Memory B cell (primary cell): ENCODE measurements around the gene SKP1.
A peak's percentile ranks its signal among the peaks of the same experiment; 100 is the strongest.

Source experiments
- ATAC-seq: fragments of 150-1000 bp; cut with Tn5 transposase; 2 replicates; pipeline ENCODE4 v1.10.0; 2021; ENCODE audit warnings: low read depth, mild to moderate bottlenecking, moderate library complexity
- DNase-seq, 2 donors: peaks; one replicate each; pipeline ENCODE4 v3.0.0; 2022; ENCODE audit warnings: low spot score in 2 of 2
- H3K27ac Mint-ChIP-seq: one replicate; pipeline ENCODE4 v1.8.0; 2022; ENCODE audit warnings: mild to moderate bottlenecking, moderate library complexity, mixed read lengths
- H3K27me3 Mint-ChIP-seq: one replicate; pipeline ENCODE4 v1.8.0; 2022; ENCODE audit warnings: mixed read lengths
- H3K36me3 Mint-ChIP-seq: one replicate; pipeline ENCODE4 v1.8.0; 2022; ENCODE audit warnings: mild to moderate bottlenecking, mixed read lengths
- H3K4me1 Mint-ChIP-seq: one replicate; pipeline ENCODE4 v1.8.0; 2022; ENCODE audit warnings: mixed read lengths
- H3K4me3 Mint-ChIP-seq: one replicate; pipeline ENCODE4 v1.8.0; 2022; ENCODE audit warnings: mild to moderate bottlenecking, moderate library complexity, mixed read lengths
- H3K9me3 Mint-ChIP-seq: one replicate; pipeline ENCODE4 v1.8.0; 2022; ENCODE audit warnings: mixed read lengths

SKP1 gene

GRCh38 chr5:134131578-134132350 is 45.0 kb downstream of the SKP1 start:
- H3K9me3 Mint-ChIP-seq = no peaks in the 10 kb centered on the region
- H3K4me3 Mint-ChIP-seq = peak overlapping the region; percentile 51
- peaks cover 18% of the 10 kb centered on the region for H3K36me3 Mint-ChIP-seq
- peaks cover 44% of the 10 kb centered on the region for H3K4me1 Mint-ChIP-seq
- DNase-seq (no peak), ATAC-seq (no peak)
- no peaks in the 10 kb centered on the region for H3K27me3 Mint-ChIP-seq
- H3K27ac Mint-ChIP-seq = peak overlapping the region; percentile 98

GRCh38 chr5:134131165-134131564 is 45.6 kb downstream of the SKP1 start:
- no peak overlapping the region for H3K4me3 Mint-ChIP-seq
- no peaks in the 10 kb centered on the region for H3K27me3 Mint-ChIP-seq
- ATAC-seq = no peak
- H3K9me3 Mint-ChIP-seq = no peaks in the 10 kb centered on the region
- peaks cover 44% of the 10 kb centered on the region for H3K4me1 Mint-ChIP-seq
- peak overlapping the region; percentile 98 for H3K27ac Mint-ChIP-seq
- H3K36me3 Mint-ChIP-seq = peaks cover 18% of the 10 kb centered on the region
- no peak for DNase-seq

- ATAC-seq (no peak), DNase-seq (no peak)
- no peaks in the 10 kb centered on the region for H3K27me3 Mint-ChIP-seq
- peaks cover 44% of the 10 kb centered on the region for H3K4me1 Mint-ChIP-seq
- H3K36me3 Mint-ChIP-seq = peaks cover 13% of the 10 kb centered on the region
- H3K27ac Mint-ChIP-seq = peak overlapping the region; percentile 98
- no peaks in the 10 kb centered on the region for H3K9me3 Mint-ChIP-seq
- H3K4me3 Mint-ChIP-seq = peak overlapping the region; percentile 21
Observed at GRCh38 chr5:134130239-134130945, 46.4 kb downstream of the SKP1 start.

GRCh38 chr5:134129411-134130238 is 47.1 kb downstream of the SKP1 start:
- H3K27me3 Mint-ChIP-seq = no peaks in the 10 kb centered on the region
- peak overlapping the region; percentile 43 for H3K4me3 Mint-ChIP-seq
- no peaks in the 10 kb centered on the region for H3K9me3 Mint-ChIP-seq
- peaks cover 8% of the 10 kb centered on the region for H3K36me3 Mint-ChIP-seq
- H3K27ac Mint-ChIP-seq = peak overlapping the region; percentile 98
- no peak for ATAC-seq
- peaks cover 40% of the 10 kb centered on the region for H3K4me1 Mint-ChIP-seq
- DNase-seq = no peak

- ATAC-seq = no peak
- H3K4me1 Mint-ChIP-seq = peaks cover 42% of the 10 kb centered on the region
- H3K27me3 Mint-ChIP-seq = no peaks in the 10 kb centered on the region
- peak overlapping the region; percentile 50 for H3K27ac Mint-ChIP-seq
- H3K9me3 Mint-ChIP-seq = no peaks in the 10 kb centered on the region
- no peak overlapping the region for H3K4me3 Mint-ChIP-seq
- DNase-seq = no peak
- peaks cover 7% of the 10 kb centered on the region for H3K36me3 Mint-ChIP-seq
Observed at GRCh38 chr5:134128648-134128995, 48.1 kb downstream of the SKP1 start.

- Mint-ChIP-seq H3K9me3 (no peaks in the 10 kb centered on the region), H3K27ac (peak overlapping the region; percentile 82), H3K4me1 (peaks cover 45% of the 10 kb centered on the region), H3K36me3 (peaks cover 12% of the 10 kb centered on the region), H3K27me3 (no peaks in the 10 kb centered on the region), H3K4me3 (no peak overlapping the region)
- ATAC-seq (no peak), DNase-seq (no peak)
Observed at GRCh38 chr5:134127988-134128647, 48.6 kb downstream of the SKP1 start.

- H3K4me3 Mint-ChIP-seq = peak overlapping the region; percentile 15
Observed at GRCh38 chr5:134127376-134127861, 49.3 kb downstream of the SKP1 start.

GRCh38 chr5:134125039-134126015 is 51.4 kb downstream of the SKP1 start:
- H3K27me3 Mint-ChIP-seq = no peaks in the 10 kb centered on the region
- ATAC-seq = no peak
- H3K4me3 Mint-ChIP-seq = peak overlapping the region; percentile 28
- H3K36me3 Mint-ChIP-seq = peaks cover 14% of the 10 kb centered on the region
- peaks cover 38% of the 10 kb centered on the region for H3K4me1 Mint-ChIP-seq
- no peak for DNase-seq
- no peaks in the 10 kb centered on the region for H3K9me3 Mint-ChIP-seq
- H3K27ac Mint-ChIP-seq = peak overlapping the region; percentile 91

More at GRCh38 chr5:134127376-134127861, 49.3 kb downstream of the SKP1 start:
- H3K27ac Mint-ChIP-seq = peak overlapping the region; percentile 82
- H3K4me1 Mint-ChIP-seq = peaks cover 46% of the 10 kb centered on the region
- ATAC-seq = peak; percentile 50
- H3K36me3 Mint-ChIP-seq = peaks cover 12% of the 10 kb centered on the region
- H3K27me3 Mint-ChIP-seq = no peaks in the 10 kb centered on the region
- DNase-seq = peak in 1 of 2 donors; percentile 32
- H3K9me3 Mint-ChIP-seq = no peaks in the 10 kb centered on the region

- Mint-ChIP-seq H3K36me3 (peaks cover 16% of the 10 kb centered on the region), H3K4me1 (peaks cover 46% of the 10 kb centered on the region), H3K27ac (peak overlapping the region; percentile 91), H3K4me3 (no peak overlapping the region), H3K9me3 (no peaks in the 10 kb centered on the region), H3K27me3 (no peaks in the 10 kb centered on the region)
- ATAC-seq = peak; percentile 18
- no peak for DNase-seq
Observed at GRCh38 chr5:134124289-134125038, 52.3 kb downstream of the SKP1 start.

GRCh38 chr5:134123360-134123759 is 53.4 kb downstream of the SKP1 start:
- peaks cover 52% of the 10 kb centered on the region for H3K4me1 Mint-ChIP-seq
- H3K36me3 Mint-ChIP-seq = peaks cover 14% of the 10 kb centered on the region
- peak overlapping the region; percentile 21 for H3K4me3 Mint-ChIP-seq
- peak overlapping the region; percentile 91 for H3K27ac Mint-ChIP-seq
- ATAC-seq = no peak
- H3K27me3 Mint-ChIP-seq = no peaks in the 10 kb centered on the region
- H3K9me3 Mint-ChIP-seq = no peaks in the 10 kb centered on the region
- DNase-seq = no peak

- H3K4me1 Mint-ChIP-seq = peaks cover 53% of the 10 kb centered on the region
- H3K36me3 Mint-ChIP-seq = peaks cover 14% of the 10 kb centered on the region
- peak overlapping the region; percentile 91 for H3K27ac Mint-ChIP-seq
- ATAC-seq (peak; percentile 80), DNase-seq (peak; percentile 46 to 55)
- peak overlapping the region; percentile 30 for H3K4me3 Mint-ChIP-seq
- no peaks in the 10 kb centered on the region for H3K27me3 Mint-ChIP-seq
- no peaks in the 10 kb centered on the region for H3K9me3 Mint-ChIP-seq
Observed at GRCh38 chr5:134122530-134122929, 54.2 kb downstream of the SKP1 start.
